ENCODE data around the gene PICALM. TPM values are rescaled to one million over a fixed set of nuclear protein-coding genes. Genes with fewer than 3 reads are reported as not detected.

Gene PICALM
- total and polyA plus RNA-seq, 2 of the 8 experiments (the other 6 are each of a cell fraction or from before 2014, with no cell fraction given), result 69.4 to 71.3 TPM

- H4K8ac ChIP-seq (ENCODE audit: extremely low read depth, insufficient read depth, low read length), result no peak overlapping the region
- no peak overlapping the region for H4K5ac ChIP-seq (ENCODE audit: insufficient read length, low read depth, low read length)
- no peaks in the 10 kb centered on the region for H3K79me1 ChIP-seq (ENCODE audit: low read depth, low read length)
- H3K4me1 ChIP-seq (replicated peaks in 1 of 4; ENCODE audit: control insufficient read depth in 3 of 4, insufficient read depth in 4 of 4, low read length in 3 of 4), result no peaks in the 10 kb centered on the region
- no peak overlapping the region for H2AK5ac ChIP-seq (ENCODE audit: low read depth, low read length)
- H4K20me1 ChIP-seq (replicated peaks in 1 of 2; ENCODE audit: control insufficient read depth in 1 of 2, insufficient read depth in 2 of 2, low read length in 2 of 2), result peaks cover 0 to 2% of the 10 kb centered on the region in 2 experiments
- H2BK5ac ChIP-seq (ENCODE audit: low read depth, low read length), result no peak overlapping the region
- no peak overlapping the region for H2BK15ac ChIP-seq (ENCODE audit: low read length)
- no peak overlapping the region for H3K56ac ChIP-seq (replicated peaks; ENCODE audit: insufficient read length, low read depth, low read length)
- no peaks in the 10 kb centered on the region; a peak in 1 of 4 replicates for H3K79me2 ChIP-seq (ENCODE audit: control insufficient read depth in 1 of 2, insufficient read depth in 2 of 2, low read length in 2 of 2)
- H2BK12ac ChIP-seq (ENCODE audit: low read depth, low read length), result no peak overlapping the region
- 96% methylated on average over 3 of the region's 3 CpGs; no CpG with 5 or more reads in 1 of the 2 experiments for WGBS, 2 experiments (ENCODE audit: extremely low coverage in 1 of 2, insufficient coverage in 1 of 2, insufficient read length in 1 of 2, insufficient replicate concordance in 2 of 2, low coverage in 1 of 2, low lambda C conversion rate in 2 of 2, missing lambda C conversion rate in 1 of 2)
- H3K14ac ChIP-seq (ENCODE audit: insufficient read length), result no peak overlapping the region
- H3K4me3 ChIP-seq (ENCODE audit: extremely low read depth in 1 of 4, insufficient read depth in 2 of 4, low read depth in 3 of 4, low read length in 4 of 4), result no peak overlapping the region
- no peaks in the 10 kb centered on the region for H3K9me3 ChIP-seq (ENCODE audit: insufficient read depth in 2 of 2, low read depth in 1 of 2, low read length in 1 of 2)
- H2AFZ ChIP-seq (ENCODE audit: low read length), result no peak overlapping the region
- no peak overlapping the region for H2BK20ac ChIP-seq (ENCODE audit: low read length)
- DNase-seq (ENCODE audit: low read depth in 1 of 2, low spot score in 2 of 2), result no peak
- no peak overlapping the region for H3K9ac ChIP-seq (replicated peaks in 1 of 4; ENCODE audit: extremely low read depth in 1 of 4, low read depth in 3 of 4, low read length in 3 of 4)
- no peaks in the 10 kb centered on the region for H3K27me3 ChIP-seq (replicated peaks in 1 of 4; ENCODE audit: control insufficient read depth in 3 of 4, extremely low read depth in 1 of 4, insufficient read depth in 3 of 4, low read length in 3 of 4)
- TF ChIP-seq TAF1 (IDR thresholded peaks at IDR 0.05; ENCODE audit: low read depth, low read length), result no peak
- no peak for TF ChIP-seq CTCF (IDR thresholded peaks at IDR 0.05; ENCODE audit: control extremely low read depth in 1 of 3, insufficient read depth in 1 of 3, low read depth in 1 of 3, low read length in 3 of 3)
- TF ChIP-seq HDAC2 (IDR thresholded peaks at IDR 0.05; ENCODE audit: borderline replicate concordance in 1 of 2, low read depth in 2 of 2, low read length in 2 of 2), result no peak
- peaks cover 0 to 10% (median 2%) of the 10 kb centered on the region in 4 experiments; a peak in 4 of 8 replicates for H3K36me3 ChIP-seq (ENCODE audit: control insufficient read depth in 2 of 4, insufficient read depth in 4 of 4, low read length in 3 of 4)
- no peak for FAIRE-seq
- no peaks in the 10 kb centered on the region for H3K23me2 ChIP-seq (ENCODE audit: low read depth, low read length)
- H4K91ac ChIP-seq (replicated peaks; ENCODE audit: insufficient read length, low read length), result no peak overlapping the region
- ChIA-PET POLR2A (ENCODE audit: partially characterized antibody) (no interaction called here), CTCF (ENCODE audit: partially characterized antibody) (no interaction called here)
- no peak overlapping the region for H3K18ac ChIP-seq (ENCODE audit: extremely low read depth, low read length)
- no peak overlapping the region for H3K4ac ChIP-seq (replicated peaks; ENCODE audit: insufficient read length, low read depth, low read length)
- H3K27ac ChIP-seq (ENCODE audit: low read depth, low read length), result no peak overlapping the region
- no peak overlapping the region for H3K4me2 ChIP-seq (ENCODE audit: insufficient read depth in 1 of 2, low read depth in 2 of 2, low read length in 2 of 2)
- H3K23ac ChIP-seq (ENCODE audit: insufficient read length), result no peak overlapping the region
- no peak overlapping the region for H2BK120ac ChIP-seq (replicated peaks; ENCODE audit: low read depth, low read length)
Measured at GRCh38 chr11:85960678-85961077, 108.2 kb downstream of the PICALM start.

All from H1 (cell line).